Hepatic stellate cell (primary cell): ENCODE data around the gene GMDS.

Experiments used
- DNase-seq: peaks from one replicate; pipeline ENCODE4 v3.0.0; 2011; ENCODE audit warnings: low spot score

GMDS gene

DNA sequence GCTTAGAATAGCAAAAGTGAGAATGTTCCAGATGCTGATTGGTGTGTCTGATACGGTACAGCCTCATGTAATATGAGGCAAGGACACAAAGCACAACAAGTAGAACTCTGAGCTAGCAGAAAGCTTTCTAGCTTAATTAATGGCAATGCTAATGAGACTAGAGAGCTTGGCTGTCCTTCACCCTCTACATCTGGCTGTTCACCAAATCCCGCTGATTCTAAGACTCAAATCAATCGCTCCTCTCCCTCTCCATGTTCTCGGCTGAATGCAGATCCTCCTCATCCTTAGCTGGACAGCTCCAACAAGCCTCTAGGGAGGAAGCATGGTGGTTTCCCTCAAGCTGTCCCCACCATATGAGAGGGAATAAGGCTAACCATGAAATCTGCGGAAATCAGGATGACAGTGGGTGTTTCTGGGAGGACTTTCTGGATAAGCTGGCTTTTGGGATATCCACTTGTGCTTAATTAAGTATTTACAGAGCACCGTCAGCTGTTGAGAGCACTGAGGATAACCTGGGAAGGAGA, 506.8 kb downstream of the GMDS start:
- no peak for DNase-seq

DNA sequence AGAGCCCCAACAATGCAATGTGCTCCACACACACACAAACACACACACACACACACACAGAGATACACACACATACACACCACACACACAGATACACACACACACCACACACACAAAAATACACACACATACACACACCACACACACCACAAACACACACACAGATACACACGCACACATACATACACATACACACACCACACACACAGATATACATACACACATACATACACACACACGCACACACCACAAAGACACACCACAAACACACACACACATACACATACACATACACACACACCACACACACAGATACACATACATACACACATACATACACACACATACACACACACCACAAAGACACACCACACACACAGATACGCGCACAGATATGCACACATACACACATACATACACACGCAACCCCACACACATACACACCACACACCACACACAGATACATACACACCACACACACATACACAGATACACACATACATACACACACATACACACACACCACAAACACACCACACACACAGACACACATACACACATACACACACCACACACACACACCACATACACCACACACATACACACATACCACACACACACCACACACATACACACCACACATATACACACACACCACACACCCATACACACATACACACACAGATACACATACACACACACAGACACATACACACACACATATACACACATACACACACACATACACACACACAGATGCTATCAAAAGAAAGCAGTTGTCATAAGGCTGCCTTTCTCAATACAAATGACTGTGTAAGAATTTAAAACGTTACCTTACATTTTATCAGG, 507.7 kb downstream of the GMDS start:
- DNase-seq: no peak

DNA sequence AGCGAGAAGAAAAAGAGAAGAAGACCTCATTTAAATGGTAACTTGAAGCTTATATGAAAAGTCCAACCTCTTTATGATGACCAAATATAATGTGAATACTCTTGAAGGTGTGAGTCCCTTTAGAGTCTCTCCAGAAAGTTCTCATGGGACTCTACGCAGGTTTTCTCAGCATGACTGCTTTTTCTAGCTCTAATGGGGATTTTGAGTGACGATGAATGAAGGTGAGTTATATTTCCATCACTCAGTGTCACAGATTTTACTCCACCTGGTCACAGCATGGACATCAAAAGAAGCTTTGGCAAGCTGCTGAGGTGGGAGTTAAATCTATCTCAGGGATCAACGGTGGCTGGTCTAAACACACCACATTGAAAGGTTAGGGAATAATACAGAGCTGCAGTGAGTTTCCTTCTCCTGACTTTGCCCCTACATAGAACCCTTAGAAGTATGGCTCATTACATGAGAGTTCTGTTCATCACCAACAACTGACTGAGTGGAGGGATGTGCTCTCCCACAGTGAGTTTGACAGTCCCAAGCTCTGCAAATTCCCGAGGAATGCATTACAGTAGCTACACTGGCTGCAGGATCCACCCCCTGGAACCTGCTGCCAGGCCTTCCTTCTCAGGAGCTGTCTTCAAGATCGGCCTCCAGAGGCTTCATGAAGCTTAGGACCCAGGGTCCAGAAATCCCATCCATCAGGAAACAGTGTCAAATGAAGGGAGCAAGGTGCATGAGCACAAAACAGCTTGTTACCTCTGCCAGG, 508.9 kb downstream of the GMDS start:
- no peak for DNase-seq

DNA sequence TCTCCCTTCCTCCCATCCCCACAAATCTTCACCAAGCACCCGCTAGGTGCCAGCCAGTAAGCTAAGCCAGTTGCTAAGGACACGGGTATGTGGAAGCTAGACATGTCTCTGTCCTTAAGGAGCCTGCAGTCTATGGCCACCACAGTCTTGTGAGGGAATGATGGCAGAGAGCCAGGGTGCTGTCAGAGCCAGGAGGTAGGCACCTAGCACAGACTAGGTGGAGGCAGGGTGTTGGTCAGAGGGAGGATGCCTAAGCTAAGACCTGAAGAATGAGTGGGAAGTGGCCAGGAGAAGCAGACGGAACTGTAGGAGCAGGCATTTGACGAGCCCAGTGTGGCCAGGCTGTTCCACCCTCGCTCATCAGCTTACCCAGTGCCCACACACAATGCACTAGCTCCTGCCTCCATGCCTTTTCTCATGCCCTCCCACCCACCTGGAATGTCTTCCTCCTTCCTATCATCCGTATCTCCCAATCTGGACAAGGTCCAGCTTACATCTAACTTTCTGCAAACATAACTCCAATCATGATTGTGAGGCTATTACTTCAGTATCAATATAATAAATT, 510.1 kb downstream of the GMDS start:
- no peak for DNase-seq

DNA sequence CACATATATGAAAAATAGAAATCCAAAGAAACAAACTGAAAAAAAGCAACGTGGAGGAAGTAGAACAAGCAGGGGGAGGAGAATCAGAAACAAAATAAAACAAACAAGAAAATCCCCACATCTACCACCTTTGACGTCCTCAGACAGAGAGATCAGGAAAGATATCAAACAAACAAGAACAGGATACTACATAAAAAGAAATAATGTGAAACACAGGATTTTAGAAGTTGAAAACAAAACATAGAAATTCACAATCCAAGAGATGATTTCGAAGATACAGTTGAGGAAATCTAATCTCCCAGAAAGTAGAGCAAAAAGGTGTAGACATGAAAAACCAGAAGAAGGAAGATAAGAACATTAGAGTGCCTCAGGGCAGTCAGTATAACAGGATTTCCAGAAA, 514.5 kb downstream of the GMDS start:
- DNase-seq: no peak

DNA sequence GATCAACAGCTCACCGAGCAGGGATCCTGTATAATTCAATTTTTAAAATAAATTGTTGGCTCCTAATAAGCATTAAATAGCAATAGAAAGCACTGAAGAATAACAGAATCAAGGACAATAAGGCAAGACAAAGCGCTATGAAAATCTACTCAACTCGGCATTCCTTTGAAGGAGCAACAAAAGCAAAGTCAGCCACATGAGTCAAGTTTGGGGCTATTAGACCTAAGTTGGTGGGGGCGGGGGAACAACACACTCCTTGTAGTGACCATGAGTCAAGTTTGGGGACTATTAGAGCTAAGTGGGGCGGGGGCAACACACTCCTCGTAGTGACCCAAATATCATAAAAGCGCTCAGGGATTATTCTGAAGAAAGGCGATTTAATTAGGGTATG, 515.7 kb downstream of the GMDS start:
- DNase-seq: no peak

DNA sequence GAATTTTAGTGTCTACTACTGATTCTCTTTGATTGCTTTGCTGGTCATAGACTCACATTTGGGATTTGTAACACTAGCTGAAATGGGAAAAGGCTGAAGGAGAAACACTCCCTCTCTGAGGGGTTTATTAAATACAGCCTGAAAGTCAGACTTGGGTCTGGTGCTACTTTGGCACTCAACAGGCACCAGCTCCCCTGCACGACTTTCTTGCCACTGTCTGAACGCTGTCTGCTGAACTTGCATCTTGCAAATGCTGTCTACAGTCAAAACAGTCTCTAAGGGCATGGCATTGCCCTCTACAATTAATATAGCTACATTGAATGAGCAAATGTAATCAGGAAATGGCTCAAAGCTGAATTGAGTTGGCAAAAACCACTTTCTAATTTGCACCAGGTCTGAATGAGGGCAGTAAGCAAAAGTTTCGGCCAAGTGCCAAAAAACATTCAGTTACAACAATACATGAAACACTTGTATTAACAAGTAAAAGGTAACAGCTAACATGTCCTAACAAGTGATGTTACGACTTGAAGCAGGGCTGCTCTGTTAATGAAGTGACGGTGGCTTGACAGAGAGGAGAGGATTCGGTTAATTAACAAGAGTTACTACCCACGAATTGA, 516.2 kb downstream of the GMDS start:
- DNase-seq: no peak

DNA sequence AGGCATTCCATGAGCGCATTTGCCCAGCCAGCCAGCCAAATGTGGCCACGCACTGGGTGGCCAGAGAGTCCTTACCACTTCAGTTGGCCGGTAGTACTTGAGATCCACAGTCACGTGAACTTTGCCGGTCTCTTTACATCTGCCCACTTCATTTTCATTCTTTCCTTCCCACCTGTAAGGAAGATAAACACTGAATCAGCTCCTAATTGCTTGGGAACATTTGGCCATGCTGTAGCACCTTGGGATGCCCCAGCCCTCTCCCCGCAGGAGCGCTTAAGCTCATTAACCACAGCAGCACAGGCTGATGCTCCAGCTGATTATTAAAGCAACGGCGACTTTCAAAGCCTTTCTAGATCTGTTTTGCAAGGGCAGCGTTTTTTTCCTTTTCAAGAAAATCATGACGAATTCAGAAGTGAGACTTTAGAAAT, 519.0 kb downstream of the GMDS start:
- DNase-seq: no peak

DNA sequence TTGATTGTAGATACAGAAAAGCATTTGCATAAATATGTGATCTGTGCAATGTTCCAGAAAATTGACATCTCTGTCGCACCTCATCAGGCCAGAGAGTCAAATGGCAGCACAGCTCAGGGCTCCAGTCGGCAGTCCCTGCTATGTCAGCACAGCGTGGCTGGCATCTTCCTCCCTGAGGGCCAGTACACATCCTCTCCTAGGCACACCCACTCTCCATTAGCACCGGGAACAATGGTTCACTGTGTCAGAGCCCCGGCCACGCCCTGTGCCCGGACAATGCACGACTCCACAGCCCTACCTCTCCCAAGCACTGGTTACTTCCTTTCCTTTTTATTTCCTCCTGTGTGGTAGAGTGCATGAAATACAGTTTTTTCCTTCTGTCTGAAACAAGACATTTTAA, 520.8 kb downstream of the GMDS start:
- no peak for DNase-seq

DNA sequence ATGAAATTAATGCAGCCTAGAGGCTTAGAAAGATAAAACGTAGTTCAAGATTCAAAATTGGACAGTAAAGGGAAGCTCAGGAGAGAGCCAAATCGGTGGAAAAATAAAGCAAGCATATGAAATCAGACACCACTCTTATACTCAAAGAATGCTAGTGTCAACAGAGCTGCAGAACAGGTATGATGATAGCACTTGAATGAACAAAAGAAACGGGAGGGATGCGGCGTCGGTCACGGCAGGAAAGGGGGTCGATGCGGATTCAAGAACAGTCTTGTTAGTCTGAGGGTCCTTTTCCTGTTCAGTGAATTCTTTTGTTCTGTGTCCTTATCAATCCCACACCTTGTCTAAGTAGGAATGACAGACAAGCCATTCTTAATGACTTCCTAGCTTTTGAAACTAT, 521.3 kb downstream of the GMDS start:
- DNase-seq: no peak

DNA sequence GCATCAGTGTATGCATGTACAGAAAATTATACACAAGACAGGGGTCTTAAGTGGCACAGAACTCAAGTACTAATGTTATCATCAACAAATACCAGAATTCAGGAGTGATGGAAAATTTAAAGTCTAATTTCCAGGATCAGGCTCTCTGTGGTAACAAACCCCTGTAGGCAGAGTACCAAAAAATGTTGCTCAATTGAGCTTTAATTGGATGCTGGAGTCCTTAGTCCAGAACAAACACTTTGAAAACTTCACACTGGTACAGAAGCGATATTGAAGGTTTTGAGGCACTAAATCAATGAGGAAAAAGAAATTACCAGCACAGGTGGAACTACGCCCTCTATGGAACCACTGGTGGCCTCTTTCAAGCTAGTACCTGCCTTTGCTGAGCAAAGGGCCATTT, 522.6 kb downstream of the GMDS start:
- DNase-seq: no peak

DNA sequence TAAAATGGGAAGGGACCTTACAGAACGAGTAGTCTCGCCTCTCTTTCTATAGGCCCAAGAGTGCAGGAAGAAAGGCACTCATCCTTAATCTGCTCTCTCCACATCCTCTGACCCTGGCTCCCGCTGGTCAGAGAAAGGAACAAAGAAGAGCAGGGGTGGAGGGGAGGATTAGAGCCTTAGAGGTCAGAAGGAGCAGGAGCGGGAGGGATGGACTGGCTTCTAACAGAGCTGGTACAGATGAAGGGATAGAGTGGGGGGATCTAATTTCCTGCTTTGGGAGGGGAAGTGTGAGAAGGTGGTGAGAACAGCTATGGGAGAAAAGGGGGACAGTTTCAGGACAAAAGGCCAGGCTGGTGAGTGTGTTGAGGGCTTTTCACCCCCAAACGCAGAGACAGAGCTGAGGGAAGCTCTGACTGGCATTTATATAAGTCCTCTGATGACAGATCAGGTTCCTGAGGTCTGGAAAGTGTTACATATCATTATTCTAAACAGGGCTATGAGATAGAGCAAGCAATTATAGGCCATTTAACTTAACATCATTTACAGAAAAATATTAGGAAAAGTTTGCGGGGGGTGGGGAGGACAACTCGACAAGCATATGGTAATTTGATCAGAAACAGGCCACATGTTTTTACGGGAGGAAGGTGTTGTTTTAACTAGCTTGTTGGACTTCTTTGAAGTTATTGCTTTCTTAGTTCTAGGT, 524.6 kb downstream of the GMDS start:
- no peak for DNase-seq

DNA sequence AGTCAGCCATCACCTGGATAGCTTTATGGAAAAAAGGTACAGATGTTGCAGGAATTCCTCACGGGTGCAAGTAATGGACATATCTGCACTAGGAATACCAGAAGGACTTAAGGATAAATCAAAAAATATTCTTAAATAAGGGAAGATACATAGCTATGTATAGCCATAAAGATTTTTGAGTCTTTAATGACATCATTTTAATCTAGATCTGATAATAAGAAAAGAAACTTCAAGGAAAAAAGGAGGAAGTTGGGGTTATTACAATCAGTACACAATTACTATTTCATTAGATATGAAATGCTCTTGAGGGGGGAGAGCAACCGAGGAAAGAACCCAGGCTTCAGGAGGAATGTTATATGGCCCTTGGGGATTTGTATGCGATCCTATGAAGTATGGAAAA, 525.5 kb downstream of the GMDS start:
- DNase-seq: no peak

DNA sequence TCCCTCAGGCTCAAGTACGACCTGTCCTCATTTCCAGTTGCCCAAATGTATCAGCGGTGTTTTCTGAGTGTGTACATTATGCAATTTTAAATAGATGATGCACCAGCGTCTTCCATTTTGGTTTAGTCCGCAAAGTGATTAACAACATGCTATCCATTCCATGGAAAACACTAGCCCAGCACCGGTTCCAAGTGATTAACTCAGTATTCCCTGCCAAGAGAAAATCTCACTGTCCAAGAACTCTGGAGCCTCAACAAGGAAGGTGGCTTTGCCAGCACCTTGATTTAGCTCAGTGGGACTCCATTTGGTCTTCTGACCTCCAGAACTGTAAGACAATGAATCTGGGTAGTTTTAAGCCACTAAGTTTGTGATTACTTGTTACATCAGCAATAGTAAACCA, 528.5 kb downstream of the GMDS start:
- DNase-seq: no peak

DNA sequence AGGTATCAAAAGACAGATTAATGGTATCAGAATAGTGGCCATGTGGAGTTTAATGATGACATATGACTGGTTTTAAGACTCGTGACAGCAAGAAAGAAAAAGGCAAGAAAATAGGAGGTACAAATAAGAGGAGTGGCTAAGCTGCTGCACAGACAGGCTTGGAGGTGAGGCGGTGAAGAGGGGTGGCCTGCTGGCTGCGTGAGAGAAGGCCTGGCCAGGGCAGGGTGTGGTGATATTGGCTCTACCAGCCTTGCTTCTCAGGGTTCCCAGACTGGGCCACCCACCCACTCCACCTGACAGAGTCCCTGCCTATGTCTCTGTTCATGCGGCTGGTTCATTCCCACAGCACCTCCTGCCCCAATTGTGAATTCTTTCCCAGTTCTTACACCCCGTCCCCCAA, 529.0 kb downstream of the GMDS start:
- no peak for DNase-seq

DNA sequence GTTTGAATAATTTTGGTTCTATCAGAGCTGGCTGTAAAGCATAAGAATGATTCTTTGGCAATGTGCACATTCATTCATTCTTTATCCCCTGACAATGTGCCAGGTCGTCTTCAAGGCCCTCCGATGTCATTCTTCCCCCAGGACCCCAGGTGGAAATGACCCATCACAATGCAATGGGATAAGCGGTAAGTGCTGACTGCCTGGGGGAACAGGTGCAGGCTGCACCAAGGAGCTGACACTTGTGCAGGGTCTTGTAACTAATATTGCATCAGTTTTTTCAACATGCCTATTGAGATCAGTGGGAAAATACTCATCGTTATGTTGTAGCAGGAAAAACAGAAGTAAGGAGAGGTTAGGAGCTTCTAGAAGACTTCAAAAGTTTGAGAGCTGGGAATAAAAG, 530.1 kb downstream of the GMDS start:
- DNase-seq: no peak

DNA sequence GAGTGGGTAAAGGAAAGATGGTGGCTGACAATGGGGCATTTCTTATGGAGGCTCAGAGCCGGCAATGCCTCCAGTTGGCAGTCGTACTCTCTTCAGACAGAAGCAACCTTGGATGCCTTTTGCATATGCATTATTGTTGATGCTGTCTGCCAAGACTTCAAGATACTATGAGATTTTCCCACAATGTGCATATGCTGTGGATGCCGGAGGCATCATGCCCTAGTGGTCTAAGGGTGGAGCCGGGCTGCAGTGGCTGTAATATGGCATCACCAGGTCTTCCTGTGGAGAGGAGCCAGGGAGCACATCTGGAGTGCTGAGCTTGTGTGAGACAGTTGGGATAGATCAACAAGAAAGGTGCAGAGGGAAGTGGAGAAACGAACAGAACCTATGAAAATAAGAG, 530.8 kb downstream of the GMDS start:
- no peak for DNase-seq

DNA sequence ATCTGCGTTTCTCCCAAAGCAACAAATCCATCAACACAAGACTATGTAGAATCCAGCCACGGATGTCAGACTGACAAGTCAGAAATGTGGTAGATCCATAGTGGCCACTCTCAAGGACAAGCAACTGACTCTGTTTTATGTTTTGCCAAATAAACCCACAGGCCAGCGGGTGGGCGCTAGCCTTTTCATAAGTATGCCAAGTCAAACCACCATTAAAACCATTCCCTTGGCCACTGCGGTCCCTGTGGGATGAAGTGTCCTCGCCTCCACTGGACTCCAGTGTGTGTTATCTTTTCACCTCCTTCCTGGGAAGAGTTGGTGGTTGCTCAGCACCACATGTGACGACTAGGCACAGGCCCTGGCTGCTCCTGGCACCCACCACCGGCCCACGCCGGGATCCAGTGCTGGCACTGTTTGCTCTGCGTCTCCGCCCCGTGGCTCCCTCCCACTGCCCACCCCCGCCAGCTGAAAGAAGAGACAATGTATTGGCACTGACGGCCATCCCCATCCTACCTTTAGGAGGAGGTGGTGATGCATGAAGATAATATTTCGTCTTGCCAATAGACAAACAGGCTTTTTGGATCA, 532.3 kb downstream of the GMDS start:
- no peak for DNase-seq

DNA sequence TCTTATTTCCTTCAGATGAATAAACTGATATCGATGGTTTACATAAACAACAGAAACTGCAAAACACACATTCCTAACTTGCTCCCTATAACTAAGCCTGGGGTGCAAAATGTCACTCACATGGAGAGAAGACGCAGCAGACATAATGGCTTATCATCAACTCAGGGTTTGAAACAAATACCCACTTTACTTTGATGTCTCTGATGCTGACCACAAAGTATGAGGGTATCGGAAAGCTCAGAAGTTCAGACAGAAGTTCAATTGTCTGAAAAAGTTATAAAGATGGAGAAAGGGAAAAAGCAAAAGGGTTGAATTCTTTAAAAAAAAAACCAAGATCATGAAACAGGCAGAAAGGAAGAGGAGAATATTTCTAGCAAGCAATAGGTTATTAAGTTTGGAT, 533.0 kb downstream of the GMDS start:
- DNase-seq: no peak

DNA sequence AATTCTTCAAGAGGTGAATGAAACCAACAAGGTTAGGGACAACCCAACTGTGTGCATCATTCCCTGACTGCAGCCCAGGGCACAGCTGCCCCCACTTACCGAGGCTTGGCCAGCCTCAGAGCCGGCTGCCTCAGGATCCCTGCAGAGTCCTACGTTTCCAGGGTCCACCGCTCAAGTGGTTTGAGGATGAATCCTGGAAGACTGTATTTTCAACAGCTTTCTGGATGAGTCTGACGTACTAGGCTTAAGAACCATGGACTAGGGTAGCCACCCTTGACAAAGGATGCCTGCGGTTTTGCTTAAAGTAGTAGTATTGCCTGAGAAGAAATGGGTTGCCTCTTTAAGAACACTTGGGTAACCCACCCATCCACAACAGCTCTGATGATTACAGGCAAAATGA, 534.3 kb downstream of the GMDS start:
- no peak for DNase-seq

DNA sequence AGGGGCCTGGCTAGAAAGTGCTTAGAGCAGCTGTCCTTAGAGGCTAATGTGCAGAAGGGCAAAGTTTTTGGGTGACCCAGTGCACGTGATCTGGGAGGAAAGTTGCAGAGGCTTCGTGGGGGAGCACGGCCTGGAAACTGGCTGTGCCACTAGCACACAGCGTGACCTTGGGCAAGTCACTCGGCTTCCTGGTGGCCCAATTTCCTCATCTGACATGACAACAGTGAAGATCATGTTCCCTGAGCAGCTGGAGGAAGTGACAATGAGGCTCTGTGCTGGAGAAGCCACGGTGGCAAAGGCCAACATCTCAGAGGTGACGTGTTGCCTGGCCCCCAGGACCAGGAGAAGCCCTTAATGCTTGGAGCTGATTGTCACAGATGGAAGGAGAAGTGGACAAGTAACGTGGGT, 536.2 kb downstream of the GMDS start:
- DNase-seq: no peak

DNA sequence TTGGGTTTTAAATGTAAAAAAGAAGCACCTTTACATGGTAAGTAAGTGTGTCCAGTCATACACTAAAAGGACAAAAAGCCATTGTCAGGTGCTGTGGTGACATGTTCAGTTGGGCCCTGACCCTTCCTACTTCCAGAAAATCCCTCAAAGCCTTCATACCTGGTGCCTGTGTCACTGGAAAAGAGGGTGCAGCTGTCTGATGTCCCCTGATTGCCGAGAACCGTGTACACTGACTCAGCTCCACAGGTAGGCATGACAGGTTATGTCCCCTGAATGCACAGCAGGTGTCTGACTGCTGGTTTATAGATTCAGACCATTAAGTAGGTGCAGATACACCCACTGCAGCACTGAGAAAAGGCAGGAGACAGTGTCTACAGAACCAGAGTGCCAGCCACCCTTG, 536.6 kb downstream of the GMDS start:
- DNase-seq: no peak
